Middle frontal gyrus (tissue), 1 donor: ENCODE measurements around the gene LMX1B.
"Not testable (repeated sequence)": the region's sequence is repeated elsewhere in the genome, so short reads cannot be mapped to it uniquely, and the experiment has no call there.

Experiments used
- DNase-seq: peaks from one replicate; pipeline ENCODE4 v3.0.0-alpha.2; 2015; ENCODE audit warnings: low spot score; ENCODE audit errors: extremely low spot score

The LMX1B gene

DNA sequence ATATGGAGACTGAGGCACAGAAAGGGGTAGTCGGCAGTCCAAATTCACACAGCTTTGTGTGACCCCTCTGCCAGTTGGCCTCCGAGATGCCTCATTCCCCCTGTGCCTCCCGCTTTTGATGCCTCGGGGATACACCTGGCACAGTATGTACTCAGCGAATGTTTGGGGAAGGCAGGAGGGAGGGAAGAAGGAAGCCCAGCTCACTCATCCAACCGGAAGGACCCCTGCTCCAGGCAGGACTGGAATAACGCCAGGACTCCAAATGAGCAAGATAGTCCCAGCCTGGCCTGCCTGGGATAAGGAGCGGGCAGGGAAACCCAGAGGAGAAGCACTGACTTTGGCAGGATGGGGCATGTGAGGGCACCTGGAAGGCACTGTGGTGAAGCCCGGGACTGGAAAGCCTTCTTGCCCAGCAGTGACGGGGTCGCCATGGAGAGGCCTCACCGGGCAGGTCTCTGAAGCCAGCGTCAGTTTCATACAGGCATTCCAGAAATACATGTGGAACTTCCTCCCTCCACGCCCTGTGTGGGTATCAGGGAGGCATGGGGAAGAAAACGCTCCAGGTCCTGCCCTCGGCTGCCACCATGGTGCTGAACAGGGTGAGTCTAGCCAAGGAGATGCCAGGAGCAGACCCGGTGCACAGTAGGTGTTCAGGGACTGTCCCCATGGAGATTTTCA lies 20.3 kb downstream of the LMX1B start:
- DNase-seq, result no peak

DNA sequence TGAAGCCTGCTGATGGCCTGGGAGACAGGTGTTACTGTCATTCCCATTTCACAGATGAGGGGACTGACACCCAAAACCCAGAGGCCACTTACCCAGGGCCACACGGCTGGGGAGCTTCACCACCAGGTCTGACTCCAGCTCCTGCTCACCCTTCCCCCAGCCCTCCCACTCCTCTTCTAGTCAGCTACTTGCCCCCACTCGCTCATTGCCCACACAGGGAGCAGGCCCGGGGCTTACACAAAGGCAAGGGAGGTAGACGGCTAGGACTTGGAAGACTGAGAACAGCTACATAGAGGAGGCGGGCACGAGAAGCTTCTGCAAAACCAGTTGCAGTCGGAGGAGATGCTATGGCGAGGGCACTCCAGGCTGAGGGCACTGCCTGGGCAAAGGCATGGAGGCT lies 21.3 kb downstream of the LMX1B start:
- no peak for DNase-seq

DNA sequence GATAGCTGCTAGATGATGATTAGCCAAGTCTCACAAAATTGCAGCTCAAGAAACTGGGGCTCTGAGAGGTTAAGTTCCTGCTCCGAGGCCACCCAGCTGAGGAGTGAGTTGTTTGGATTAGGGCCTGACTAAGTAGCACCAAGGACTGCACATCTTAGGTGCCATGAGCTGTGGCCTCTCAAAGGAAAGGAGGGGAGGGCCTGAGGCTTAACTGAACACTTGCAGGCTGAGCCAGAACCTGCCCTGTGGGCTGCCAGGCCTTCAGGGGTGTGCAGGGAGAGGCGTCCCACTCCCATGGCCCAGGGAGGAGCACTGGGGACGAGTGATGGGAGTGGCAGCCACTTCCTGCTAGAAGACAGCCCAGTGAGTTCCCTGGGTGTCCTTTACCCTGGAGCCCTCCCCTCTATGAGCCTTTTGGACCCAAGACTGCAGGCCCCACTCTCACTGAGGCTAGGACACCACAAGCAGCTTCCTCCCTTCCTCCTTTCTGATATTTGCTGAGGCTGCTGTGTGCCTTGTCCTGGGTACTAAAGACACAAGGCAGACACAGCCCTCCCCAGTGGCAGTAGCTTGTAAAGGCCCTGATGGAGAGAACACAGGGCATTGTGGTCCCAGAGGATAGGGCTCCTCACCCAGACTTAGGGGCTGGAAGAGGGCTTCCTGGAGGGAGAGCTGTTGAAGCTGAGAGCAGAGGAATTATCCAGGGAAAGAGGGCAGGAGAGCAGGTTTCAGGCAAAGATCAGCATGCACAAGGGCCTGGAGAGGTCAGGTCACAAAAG lies 22.1 kb downstream of the LMX1B start:
- DNase-seq, result no peak

DNA sequence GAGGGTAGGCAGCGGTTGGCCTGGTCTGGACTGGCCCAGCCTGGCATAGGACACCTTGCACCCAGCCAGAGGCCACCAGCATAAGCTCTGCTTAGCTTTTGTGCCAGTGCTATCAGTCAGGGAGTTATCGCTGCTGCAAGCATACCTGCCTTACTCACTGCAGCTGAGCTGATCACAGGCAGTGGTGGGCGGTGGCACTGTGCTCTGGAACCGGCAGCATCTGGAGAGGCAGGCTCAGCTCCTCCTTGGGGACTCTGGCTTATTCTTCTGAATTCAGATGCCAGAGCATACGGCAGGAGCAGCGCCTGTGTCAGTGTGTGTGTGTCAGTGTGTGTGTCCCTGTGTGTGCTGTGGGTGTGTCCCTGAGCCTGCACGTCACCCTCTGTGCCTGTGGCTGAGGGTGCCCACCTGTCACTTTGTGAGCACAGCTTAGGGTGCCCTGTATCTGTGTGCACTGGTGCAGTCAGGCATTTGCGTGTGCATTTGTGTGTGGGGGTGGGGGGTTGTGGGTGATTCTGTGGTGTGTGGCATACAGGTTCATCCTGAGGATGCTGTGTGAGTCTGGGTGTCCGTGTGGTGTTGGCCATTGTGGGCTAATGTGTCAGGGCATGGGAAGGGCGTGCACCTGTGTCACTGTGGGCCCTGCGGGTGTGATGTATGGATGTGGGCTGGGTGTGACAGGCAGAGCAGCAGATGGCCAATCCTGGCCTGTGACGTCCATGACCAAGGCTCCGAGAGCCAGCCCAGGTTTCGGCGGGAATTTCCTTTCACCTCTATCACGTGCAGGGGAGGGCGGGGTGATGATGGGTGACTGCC lies 23.5 kb downstream of the LMX1B start:
- no peak for DNase-seq

DNA sequence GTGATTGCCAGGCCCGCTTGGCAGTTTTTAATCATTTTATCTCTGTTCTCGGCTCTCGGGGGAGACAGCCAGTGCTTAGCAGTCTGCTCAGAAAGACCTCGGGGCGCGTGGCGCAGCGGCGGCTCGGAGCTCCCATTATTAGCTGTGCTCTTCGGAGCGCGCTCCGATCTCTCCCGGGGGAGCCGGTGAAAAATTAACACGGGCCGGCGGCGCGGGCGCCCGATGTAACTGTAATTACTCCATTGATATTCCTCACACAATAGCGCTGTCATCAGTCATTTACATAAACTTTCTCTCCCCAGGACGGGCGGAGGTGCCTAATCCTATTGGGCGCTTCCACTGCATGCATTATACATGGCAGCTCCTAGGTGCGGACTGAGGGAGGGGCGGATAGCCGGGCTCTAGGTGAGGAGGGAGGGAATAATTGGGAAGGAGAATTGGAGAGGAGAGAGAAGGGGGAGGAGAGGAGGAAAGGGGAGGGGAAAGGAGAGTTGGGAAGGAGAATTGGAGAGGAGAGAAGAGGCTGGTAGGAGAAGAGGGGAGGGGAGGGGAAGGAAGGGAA lies 24.9 kb downstream of the LMX1B start:
- no peak for DNase-seq

DNA sequence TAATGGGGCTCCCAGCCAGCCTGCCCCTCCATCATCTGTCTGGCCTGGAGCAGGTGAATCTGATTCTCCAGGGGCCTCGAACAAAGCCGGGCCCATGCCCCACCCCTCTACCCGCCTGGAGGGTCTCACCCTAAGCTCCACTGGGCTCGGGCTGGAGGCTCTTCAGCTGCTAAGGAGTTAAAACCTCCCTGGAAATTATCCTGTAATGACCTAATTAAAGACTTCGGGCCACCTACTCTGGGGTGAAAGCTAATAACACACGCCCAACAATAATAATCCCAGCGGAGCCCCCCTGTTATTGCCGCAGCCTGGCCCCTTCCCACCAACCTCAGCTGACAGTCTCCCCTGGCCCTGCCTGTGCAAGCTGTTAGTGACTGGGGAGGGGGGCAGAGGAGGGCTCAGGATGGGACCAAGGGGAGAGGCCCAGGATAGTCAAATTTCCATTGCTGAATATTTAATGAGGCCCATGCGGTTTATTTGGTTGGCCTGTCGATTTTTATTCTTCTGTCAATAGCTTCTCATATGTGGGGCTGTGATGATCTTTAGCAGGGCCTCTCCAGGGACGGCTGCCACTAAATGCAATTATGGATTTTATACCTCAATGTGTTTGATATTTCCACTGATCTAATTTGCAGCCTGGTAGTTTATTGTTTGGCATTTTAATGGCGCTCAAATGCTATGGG lies 25.7 kb downstream of the LMX1B start:
- DNase-seq, result no peak

DNA sequence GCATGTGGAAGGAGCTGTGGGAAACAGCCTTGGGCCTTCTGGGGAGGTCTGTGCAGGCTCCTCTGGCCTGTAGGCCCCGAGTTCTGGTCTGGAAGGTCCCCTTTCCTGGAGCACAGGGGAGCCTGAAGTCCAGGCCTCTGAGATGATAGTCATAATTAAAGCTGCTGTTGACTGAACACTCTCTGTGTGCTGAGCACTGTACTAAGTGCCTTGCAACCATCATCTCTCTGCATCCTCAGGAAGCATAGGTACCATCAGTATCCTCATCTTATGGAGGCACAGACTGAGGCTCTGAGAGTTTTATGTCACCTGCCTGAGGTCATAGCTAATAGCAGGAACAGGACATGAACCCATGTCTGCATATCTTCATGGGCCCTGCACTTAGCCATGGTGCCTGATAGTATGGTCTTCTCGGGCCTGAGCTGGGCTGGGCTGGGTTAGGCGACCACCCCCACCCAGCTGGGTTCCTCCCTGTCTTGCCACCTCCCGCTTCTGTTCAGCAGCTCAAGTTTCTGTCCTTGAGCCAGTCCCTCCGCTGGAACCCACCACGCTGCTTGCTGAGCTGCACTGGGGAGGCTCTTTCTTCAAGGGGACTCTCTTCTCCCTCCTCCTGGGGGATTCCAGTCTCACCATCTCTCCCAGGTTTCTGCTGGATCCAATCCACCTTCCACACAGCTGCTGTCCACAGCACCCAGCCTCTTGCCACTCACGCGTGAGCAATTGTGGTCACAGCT lies 27.6 kb downstream of the LMX1B start:
- no peak for DNase-seq

DNA sequence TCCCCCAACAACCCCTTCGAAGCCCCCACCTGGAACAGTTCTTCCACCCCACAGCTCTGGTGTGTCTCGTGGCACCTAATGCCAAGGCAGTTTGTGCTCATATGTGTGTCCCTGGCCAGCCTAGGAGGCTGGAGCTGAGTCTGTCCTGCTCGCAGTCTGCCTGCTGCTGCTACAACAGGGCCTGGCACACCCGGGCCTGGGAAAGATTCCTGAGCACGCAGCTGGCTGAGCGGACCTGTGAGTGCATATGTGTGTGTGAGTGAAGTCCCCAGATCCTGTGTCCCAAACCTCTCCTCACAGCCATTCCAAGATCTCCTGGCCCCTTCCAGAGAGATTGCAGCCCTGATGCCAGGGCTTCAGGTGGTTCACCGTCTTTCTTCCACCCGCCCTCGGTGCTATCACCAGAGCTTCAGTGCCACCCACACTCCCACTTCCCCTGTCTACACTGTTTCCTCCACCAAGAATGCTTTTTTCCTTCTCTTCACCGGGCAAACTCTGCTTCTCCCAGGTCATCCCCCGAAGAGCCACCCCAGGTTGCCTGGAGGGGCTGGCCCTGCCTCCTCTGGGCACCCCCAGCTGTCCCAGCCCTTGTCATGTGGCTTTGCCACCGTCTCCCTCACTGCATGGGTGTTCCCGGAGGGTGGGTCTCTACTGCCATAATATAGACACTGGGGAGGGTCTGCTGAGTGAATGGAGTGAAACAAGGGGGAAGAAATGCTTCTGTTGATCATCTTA lies 28.4 kb downstream of the LMX1B start:
- DNase-seq, result no peak

DNA sequence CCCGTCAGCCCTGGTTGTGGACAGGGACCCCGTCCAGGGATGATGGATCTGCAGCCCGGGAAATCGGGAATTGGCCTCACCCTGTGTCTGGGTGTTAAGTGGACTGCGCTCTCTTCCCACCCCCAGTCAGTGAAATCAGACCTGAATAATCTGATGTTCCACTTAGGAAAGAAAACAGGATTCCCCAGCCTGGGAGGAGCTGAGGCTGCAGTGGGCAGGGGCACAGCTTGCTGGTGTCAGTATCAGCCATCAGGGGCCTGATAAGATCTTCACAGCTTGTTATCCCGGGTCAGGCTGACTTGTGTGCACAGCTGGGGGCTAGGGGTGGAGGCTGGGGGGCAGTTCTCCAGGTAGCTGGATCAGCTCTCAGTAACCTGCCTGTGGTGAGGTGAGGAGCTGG lies 29.1 kb downstream of the LMX1B start:
- DNase-seq, result no peak

DNA sequence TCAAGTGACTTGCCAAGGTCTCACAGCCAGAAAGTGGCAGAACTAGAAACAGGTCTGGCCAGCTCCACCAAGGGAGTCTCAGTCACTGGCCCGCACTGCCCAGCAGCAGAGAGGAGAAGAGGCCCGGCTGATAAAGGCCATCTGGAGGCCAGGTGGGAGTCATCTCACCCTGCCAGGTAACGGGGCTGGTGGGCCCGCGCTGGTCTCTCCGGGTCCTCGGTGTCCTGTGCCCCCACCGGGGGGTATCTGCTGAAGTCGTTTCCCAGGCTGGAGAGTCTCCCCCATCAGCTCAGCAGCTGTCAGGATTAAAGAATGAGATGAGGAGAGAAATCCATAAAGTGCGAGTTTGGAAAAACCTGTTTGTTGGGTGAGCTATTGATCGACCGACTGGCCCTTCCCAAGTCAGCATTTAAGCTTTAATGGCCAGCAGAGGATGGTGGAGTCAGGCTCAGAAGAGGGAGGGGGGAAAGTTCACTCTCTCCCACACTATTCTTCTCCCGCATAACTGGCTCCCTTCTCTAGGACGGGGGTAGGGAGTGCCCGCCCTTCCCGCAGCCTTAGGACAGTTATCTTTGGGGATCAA lies 30.3 kb downstream of the LMX1B start:
- no peak for DNase-seq

DNA sequence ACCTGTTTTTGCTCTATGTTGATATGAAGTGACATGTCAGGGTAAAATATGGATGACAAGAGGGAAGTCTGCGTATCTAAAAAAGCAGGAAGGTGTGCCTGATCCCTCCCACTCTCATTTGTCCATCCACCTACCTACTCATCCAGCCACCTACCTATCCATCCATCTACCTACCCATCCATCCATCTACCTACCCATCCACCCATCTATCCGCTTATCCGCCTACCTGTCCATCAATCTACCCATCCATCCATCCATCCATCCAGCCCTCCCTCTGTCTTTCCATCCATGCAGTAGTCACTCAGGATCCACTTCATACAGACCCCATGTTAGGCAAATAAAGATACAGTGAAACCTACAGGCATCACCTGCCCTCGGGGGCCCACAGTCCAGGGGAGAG lies 32.4 kb downstream of the LMX1B start:
- no peak for DNase-seq

DNA sequence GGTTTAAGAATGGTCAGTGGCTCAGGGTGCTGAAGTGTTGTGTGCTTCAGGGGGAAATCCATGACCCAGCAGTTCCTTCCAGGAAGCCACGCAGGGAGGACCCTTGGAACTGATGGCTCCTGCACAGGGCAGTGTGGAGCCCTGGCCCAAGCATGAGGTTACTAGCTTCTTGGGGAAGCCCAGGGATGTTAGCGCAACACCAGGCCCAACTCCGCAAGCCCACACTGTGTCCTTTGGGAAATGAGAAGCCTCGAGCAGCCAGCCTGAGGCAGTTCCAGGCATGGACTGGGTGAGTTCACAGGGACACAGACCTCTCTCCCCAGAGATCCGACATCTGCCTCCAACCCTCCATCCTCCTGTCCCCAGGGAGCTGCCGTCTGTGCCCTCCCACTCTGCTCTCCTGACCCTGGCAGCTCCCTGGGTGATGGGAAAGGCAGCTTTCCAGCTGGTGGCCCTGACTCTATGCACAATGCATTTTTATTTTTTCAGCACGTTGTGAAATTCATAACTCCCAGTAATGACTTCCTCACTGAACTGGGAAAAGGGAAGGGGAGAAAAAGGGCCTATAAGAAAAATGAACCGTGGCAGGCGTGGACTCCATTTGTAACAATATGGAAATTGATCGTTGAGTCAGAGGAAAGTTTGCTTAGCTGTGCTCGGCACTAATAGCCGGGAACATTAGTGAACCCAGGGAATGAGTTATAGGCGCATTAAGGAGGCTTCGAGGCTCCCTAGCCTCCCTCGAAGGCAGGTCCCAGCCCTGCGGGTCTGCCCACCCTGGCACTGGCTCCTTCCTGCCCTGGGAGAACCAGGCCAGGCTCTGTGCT lies 34.1 kb downstream of the LMX1B start:
- no peak for DNase-seq

DNA sequence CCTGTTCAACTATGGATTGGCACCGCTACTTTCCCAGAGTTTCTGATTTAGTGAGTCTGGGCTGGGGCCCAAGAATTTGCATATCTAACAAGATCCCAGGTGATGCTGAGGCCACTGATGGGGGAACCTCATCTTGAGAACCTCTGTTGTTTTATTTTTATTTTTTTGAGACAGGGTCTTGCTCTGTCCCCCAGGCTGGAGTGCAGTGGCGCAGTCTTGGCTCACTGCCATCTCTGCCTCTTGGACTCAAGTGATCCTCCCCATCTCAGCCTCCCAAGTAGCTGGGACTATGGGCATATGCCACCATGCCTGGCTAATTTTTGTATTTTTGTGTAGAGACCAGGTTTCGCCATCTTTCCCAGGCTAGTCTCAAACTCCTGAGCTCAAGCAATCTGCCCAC lies 35.7 kb downstream of the LMX1B start:
- DNase-seq, result no peak

DNA sequence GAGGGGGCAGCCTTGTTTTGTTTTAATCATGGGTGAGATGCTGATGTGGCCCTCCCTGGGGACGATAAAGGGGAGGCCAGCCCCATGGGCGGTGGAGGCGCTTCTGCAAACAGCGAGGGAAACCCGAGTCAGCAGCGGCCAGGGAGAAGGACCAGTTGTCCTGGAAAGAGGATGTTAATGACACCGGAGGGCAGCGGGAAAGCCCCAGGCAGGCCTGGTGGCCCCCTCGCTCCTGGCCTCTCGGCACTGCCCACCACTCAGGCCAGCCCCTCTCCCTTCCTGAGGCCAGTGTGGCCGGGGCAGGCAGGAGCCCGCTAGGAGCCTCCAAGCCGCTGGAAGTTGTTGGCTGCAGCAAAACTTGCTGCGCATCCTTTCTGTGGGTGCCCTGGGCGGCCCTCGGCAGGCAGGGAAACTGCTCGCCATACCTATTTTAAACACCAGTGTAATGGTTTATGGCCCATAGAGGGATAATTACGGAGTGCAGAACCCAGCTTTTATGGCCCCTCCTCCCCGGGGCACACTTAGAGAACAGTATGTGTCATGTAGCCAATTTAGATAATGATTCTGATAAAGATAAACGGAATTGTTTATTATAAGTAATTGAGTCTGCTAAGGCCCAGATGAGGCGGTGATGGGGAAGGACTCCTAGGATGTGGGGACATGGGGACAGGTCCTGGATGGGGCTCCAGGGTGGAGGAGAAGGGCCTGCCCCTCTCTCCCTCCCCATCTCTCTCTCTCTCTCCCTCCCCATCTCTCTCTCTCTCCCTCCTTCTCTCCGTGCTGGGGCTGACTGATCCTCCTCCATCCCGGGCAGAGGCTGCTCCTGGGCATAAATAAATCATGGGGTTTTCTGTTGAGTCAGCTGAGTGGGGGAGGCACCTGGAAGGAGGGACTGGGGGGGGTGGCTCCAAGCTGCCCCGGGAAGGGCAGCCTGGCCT lies 36.9 kb downstream of the LMX1B start:
- DNase-seq, result no peak

DNA sequence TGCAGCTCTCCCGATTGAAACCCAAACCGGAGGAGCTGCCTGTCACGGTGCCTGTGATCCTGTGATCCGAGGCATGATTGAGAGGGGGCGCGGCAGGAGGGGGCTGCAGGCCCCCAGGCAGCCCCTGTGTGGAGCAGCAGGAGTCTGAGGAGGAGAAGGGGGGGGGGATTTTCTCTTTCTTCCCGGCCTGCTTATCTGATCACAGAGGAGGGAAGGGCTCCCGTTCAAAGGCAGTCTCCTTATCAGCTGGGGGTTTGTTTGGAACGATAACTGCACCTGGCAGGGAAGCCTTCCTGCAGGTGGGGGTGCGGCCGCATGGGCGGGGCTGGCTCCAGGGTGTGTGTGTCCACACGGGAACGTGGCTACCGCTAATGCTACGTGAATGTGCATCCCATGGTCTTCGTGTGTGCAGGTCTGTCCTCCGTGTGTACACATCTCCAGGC lies 38.4 kb downstream of the LMX1B start:
- no peak for DNase-seq

DNA sequence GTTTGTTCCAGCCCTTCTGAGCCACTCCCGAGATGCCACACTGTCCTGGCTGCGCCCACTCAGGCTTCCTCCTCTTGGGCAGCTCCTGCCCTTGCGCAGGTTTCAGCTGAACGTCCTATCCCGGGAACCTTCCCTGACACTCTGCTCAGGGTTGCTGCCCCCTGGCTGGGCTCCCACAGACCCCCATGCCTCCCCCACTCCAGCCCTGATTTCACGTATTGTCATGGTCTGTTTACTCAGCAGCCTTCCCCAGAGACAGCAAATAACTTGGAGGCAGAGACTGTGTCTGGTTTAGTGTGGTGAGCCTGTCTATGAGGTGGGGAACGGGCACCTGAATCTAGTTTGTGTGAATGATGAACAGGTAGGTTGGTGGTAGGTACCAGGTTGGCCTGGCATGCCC lies 40.4 kb downstream of the LMX1B start:
- no peak for DNase-seq

DNA sequence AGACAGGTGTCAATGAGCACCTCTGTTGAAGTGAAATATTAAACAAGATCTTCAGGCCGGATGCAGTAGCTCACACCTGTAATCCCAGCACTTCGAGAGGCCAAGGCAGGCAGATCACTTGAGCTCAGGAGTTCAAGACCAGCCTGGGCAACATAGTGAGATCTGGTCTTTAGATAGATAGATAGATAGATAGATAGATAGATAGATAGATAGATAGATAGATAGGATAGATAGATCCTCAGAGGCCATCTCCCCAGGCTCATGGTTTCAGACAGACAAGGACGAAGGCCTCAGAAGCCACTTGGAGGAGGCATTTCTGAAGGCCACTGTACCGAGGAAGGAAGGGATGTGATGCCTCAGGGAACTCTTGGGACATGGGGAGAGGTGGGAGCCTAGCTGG lies 42.5 kb downstream of the LMX1B start:
- not testable (repeated sequence) for DNase-seq
